ENCODE measurements around the gene POU6F2.

The POU6F2 gene

GRCh38 chr7:39069031-39069430 lies 91.3 kb downstream of the POU6F2 start:
- DNase-seq (ENCODE audit: low read depth, low spot score) = no peak

- no peak for DNase-seq (ENCODE audit: low read depth, low spot score)
These were observed 92.5 kb downstream of the POU6F2 start for GRCh38 chr7:39069896-39070881.

GRCh38 chr7:39071116-39071515 lies 93.4 kb downstream of the POU6F2 start:
- DNase-seq (ENCODE audit: low read depth, low spot score) = no peak

GRCh38 chr7:39073432-39073831 lies 95.7 kb downstream of the POU6F2 start:
- DNase-seq (ENCODE audit: low read depth, low spot score) = no peak

GRCh38 chr7:39075210-39075609 lies 97.5 kb downstream of the POU6F2 start:
- no peak for DNase-seq (ENCODE audit: low read depth, low spot score)

- DNase-seq (ENCODE audit: low read depth, low spot score) = no peak
These were observed 106.1 kb downstream of the POU6F2 start for GRCh38 chr7:39083781-39084180.

GRCh38 chr7:39084349-39084748 lies 106.6 kb downstream of the POU6F2 start:
- DNase-seq (ENCODE audit: low read depth, low spot score) = no peak

- DNase-seq (ENCODE audit: low read depth, low spot score) = no peak
These were observed 107.5 kb downstream of the POU6F2 start for GRCh38 chr7:39085189-39085588.

- no peak for DNase-seq (ENCODE audit: low read depth, low spot score)
These were observed 107.9 kb downstream of the POU6F2 start for GRCh38 chr7:39085590-39086049.

GRCh38 chr7:39086638-39087360 lies 109.1 kb downstream of the POU6F2 start:
- DNase-seq (ENCODE audit: low read depth, low spot score) = no peak

- no peak for DNase-seq (ENCODE audit: low read depth, low spot score)
These were observed 111.3 kb downstream of the POU6F2 start for GRCh38 chr7:39088730-39089593.

- no peak for DNase-seq (ENCODE audit: low read depth, low spot score)
These were observed 113.4 kb downstream of the POU6F2 start for GRCh38 chr7:39091145-39091544.

GRCh38 chr7:39091774-39092173 lies 114.1 kb downstream of the POU6F2 start:
- no peak for DNase-seq (ENCODE audit: low read depth, low spot score)

- DNase-seq (ENCODE audit: low read depth, low spot score) = no peak
These were observed 117.0 kb downstream of the POU6F2 start for GRCh38 chr7:39094731-39095130.

GRCh38 chr7:39095875-39096619 lies 118.3 kb downstream of the POU6F2 start:
- no peak for DNase-seq (ENCODE audit: low read depth, low spot score)

GRCh38 chr7:39098506-39098905 lies 120.8 kb downstream of the POU6F2 start:
- no peak for DNase-seq (ENCODE audit: low read depth, low spot score)

GRCh38 chr7:39099146-39099545 lies 121.4 kb downstream of the POU6F2 start:
- DNase-seq (ENCODE audit: low read depth, low spot score) = no peak

- no peak for DNase-seq (ENCODE audit: low read depth, low spot score)
These were observed 122.6 kb downstream of the POU6F2 start for GRCh38 chr7:39100270-39100669.

GRCh38 chr7:39102234-39102633 lies 124.5 kb downstream of the POU6F2 start:
- no peak for DNase-seq (ENCODE audit: low read depth, low spot score)

- no peak for DNase-seq (ENCODE audit: low read depth, low spot score)
These were observed 128.0 kb downstream of the POU6F2 start for GRCh38 chr7:39105720-39106119.

GRCh38 chr7:39125846-39126245 lies 148.1 kb downstream of the POU6F2 start:
- DNase-seq (ENCODE audit: low read depth, low spot score) = no peak

All from activated CD4-positive, CD25-positive, alpha-beta regulatory T cell treated with anti-CD3 and anti-CD28 coated beads, Interleukin-2, amount 50 U/mL, for 16 hours (primary cell).